ENCODE data around the gene VPS37C.

GRCh38 chr11:61168042-61168688 lies 6.9 kb upstream of the VPS37C start:
- TF ChIP-seq TAF1 (IDR thresholded peaks at IDR 0.05; ENCODE audit: low read depth) (no peak), NFIC (IDR thresholded peaks at IDR 0.05) (no peak), FOXM1 (IDR thresholded peaks at IDR 0.05; ENCODE audit: borderline replicate concordance, low read depth) (no peak), YY1 (IDR thresholded peaks at IDR 0.05; ENCODE audit: low read depth) (no peak), CEBPB (IDR thresholded peaks at IDR 0.05) (no peak), TCF12 (IDR thresholded peaks at IDR 0.05; ENCODE audit: low read depth) (no peak), CREB1 (IDR thresholded peaks at IDR 0.05; ENCODE audit: low read depth) (no peak), REST (IDR thresholded peaks at IDR 0.05; ENCODE audit: low read depth) (no peak)
